ENCODE measurements around the gene CST9. TPM values are rescaled to one million over a fixed set of nuclear protein-coding genes. Genes with fewer than 3 reads are reported as not detected.

Gene CST9
- total and polyA plus RNA-seq, 2 of the 13 experiments (the other 11 are each of a cell fraction or from before 2014, with no cell fraction given), result 0.07 TPM; not detected in 1

DNA sequence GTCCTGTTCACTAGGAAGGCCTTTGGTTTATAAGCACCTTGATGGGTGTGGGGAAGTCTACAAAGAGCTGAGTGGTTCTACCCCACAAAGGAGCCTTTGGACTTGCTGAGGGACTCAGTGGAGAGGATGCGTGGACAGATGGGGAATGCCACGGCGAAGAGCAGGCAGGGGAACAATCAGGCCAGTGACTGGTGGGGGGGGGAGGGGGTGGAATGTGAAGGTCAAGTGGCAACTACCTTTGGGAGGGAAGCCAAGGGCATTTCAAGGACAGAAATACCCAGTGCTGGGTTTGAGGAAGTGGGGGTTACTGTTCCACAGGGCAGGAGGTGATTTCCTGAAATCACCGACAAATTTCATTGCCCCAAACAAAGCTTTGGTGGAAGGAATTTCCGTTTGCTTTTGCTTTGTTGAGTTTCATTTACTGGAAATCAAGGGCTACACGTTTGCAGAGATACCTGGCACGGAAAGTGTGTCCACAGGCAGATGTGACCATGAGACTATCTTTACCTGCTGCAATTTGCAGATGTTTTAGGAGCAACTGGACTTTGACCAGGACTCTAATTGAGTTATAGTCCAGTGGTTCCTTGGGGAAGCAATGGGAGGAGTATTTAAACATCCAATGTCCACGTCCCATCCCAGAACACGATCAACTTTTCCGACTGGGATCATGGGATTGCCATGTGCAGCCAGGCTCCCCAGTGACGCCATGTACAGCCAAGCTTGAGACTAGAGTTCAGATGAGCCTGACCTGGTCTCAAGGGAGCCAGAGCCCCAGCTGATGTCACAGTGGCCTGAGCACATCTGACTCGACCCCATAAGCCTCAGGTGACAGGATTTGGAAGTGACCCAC, 24.1 kb upstream of the CST9 start (continued):
- 0 out of 2 replicates have a peak, but pooled peaks have one; percentile 10 for TF ChIP-seq ZBTB21 (CRISPR knock-in tag; IDR thresholded peaks at IDR 0.05)
- no peak; the same call in 1 of the 2 replicates for TF ChIP-seq ZNF205 (CRISPR knock-in tag; IDR thresholded peaks at IDR 0.05)
- no peak for TF ChIP-seq POGZ (CRISPR knock-in tag; IDR thresholded peaks at IDR 0.05)
- TF ChIP-seq, protein P1, sequence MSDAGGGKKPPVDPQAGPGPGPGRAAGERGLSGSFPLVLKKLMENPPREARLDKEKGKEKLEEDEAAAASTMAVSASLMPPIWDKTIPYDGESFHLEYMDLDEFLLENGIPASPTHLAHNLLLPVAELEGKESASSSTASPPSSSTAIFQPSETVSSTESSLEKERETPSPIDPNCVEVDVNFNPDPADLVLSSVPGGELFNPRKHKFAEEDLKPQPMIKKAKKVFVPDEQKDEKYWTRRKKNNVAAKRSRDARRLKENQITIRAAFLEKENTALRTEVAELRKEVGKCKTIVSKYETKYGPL (CRISPR knock-in tag; IDR thresholded peaks at IDR 0.05), result no peak
- TF ChIP-seq ZNF296 (CRISPR knock-in tag; conservative IDR thresholded peaks at IDR 0.05), result no peak
- TF ChIP-seq RAD51 (IDR thresholded peaks at IDR 0.05; ENCODE audit: borderline replicate concordance), result no peak
- TF ChIP-seq KDM4B (CRISPR knock-in tag; IDR thresholded peaks at IDR 0.05), result no peak
- no peak for TF ChIP-seq GLI4 (CRISPR knock-in tag; IDR thresholded peaks at IDR 0.05; ENCODE audit: borderline replicate concordance)
- TF ChIP-seq, protein P2, sequence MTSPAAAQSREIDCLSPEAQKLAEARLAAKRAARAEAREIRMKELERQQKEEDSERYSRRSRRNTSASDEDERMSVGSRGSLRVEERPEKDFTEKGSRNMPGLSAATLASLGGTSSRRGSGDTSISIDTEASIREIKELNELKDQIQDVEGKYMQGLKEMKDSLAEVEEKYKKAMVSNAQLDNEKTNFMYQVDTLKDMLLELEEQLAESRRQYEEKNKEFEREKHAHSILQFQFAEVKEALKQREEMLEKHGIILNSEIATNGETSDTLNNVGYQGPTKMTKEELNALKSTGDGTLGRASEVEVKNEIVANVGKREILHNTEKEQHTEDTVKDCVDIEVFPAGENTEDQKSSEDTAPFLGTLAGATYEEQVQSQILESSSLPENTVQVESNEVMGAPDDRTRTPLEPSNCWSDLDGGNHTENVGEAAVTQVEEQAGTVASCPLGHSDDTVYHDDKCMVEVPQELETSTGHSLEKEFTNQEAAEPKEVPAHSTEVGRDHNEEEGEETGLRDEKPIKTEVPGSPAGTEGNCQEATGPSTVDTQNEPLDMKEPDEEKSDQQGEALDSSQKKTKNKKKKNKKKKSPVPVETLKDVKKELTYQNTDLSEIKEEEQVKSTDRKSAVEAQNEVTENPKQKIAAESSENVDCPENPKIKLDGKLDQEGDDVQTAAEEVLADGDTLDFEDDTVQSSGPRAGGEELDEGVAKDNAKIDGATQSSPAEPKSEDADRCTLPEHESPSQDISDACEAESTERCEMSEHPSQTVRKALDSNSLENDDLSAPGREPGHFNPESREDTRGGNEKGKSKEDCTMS (CRISPR knock-in tag; conservative IDR thresholded peaks at IDR 0.05), result no peak
- no peak for TF ChIP-seq ZFP36L2 (CRISPR knock-in tag; IDR thresholded peaks at IDR 0.05)
- TF ChIP-seq, protein P3, sequence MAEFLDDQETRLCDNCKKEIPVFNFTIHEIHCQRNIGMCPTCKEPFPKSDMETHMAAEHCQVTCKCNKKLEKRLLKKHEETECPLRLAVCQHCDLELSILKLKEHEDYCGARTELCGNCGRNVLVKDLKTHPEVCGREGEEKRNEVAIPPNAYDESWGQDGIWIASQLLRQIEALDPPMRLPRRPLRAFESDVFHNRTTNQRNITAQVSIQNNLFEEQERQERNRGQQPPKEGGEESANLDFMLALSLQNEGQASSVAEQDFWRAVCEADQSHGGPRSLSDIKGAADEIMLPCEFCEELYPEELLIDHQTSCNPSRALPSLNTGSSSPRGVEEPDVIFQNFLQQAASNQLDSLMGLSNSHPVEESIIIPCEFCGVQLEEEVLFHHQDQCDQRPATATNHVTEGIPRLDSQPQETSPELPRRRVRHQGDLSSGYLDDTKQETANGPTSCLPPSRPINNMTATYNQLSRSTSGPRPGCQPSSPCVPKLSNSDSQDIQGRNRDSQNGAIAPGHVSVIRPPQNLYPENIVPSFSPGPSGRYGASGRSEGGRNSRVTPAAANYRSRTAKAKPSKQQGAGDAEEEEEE (CRISPR knock-in tag; IDR thresholded peaks at IDR 0.05; ENCODE audit: borderline replicate concordance), result no peak
- no peak for TF ChIP-seq ZNF12 (CRISPR knock-in tag; IDR thresholded peaks at IDR 0.05)
- no peak for TF ChIP-seq ZNF232 (CRISPR knock-in tag; IDR thresholded peaks at IDR 0.05; ENCODE audit: borderline replicate concordance)
- no peak for TF ChIP-seq CHD2 (IDR thresholded peaks at IDR 0.05; ENCODE audit: low read depth, low read length)
- TF ChIP-seq HMGXB4 (CRISPR knock-in tag; IDR thresholded peaks at IDR 0.05; ENCODE audit: borderline replicate concordance in 1 of 2, low read depth in 1 of 2), result no peak; a peak in 1 of 4 replicates
- 0 out of 2 replicates have a peak, but pooled peaks have one; percentile 56 for TF ChIP-seq IRF9 (CRISPR knock-in tag; IDR thresholded peaks at IDR 0.05; ENCODE audit: borderline replicate concordance)
- TF ChIP-seq DPF2 (CRISPR knock-in tag; IDR thresholded peaks at IDR 0.05; ENCODE audit: borderline replicate concordance, low read depth), result no peak
- no peak for TF ChIP-seq ZSCAN12 (CRISPR knock-in tag; IDR thresholded peaks at IDR 0.05)
- no peak for TF ChIP-seq ZNF652 (CRISPR knock-in tag; IDR thresholded peaks at IDR 0.05; ENCODE audit: borderline replicate concordance, low read depth)
- TF ChIP-seq KLF13 (CRISPR knock-in tag; IDR thresholded peaks at IDR 0.05), result no peak
- peak; percentile 14; the same call in 1 of the 2 replicates for TF ChIP-seq YEATS4 (CRISPR knock-in tag; IDR thresholded peaks at IDR 0.05; ENCODE audit: borderline replicate concordance)
- TF ChIP-seq ZNF234 (CRISPR knock-in tag; conservative IDR thresholded peaks at IDR 0.05), result no peak

Data from HepG2 (cell line).